Lower leg skin (tissue), 4 donors: ENCODE results near the gene SFMBT2. TPM values are rescaled to one million over a fixed set of nuclear protein-coding genes. Genes with fewer than 3 reads are reported as not detected.

ENCODE experiments used
- DNase-seq, 2 donors: peaks; one replicate each; pipeline ENCODE4 v3.0.0-alpha.2; 2019; ENCODE audit warnings: low spot score in 2 of 2
- H3K4me3 ChIP-seq: fragments of 200-600 bp; sonication (generic); 2 replicates; pipeline ENCODE4 v1.5.1; 2017; ENCODE audit warnings: mild to moderate bottlenecking, low read depth; ENCODE audit not compliant: poor library complexity, severe bottlenecking
- POLR2A ChIP-seq, 2 donors: fragments of 450-650 bp; IDR thresholded peaks; one replicate each; pipeline ENCODE4 v1.6.1; 2016 to 2017; ENCODE audit warnings: antibody characterized with exemption in 2 of 2, mild to moderate bottlenecking in 1 of 2, moderate library complexity in 1 of 2
- WGBS, 2 donors: methylation state at CpG; one replicate each; pipeline ENCODE4 v1.1.5; 2018; 5-methylcytosine and 5-hydroxymethylcytosine counted together
- intact Hi-C: fragments of 100-400 bp; cut with DNase I; formaldehyde crosslinking; loops from one replicate; pipeline ENCODE4 v1.15.0; 2023; ENCODE audit warnings: low total_unique reads
- total RNA-seq, 4 donors: library from RNA; depleted of rRNA; stranded (reverse); fragments of >200 nt; gene quantifications; one replicate each; pipeline ENCODE4 v1.1.0, GENCODE V29; 2016
- TF ChIP-seq, protein P1 (sequence below), 3 donors: fragments of 450-650 bp; IDR thresholded peaks; one replicate each; pipeline ENCODE4 v1.5.1; 2016; ENCODE audit warnings: antibody characterized with exemption in 3 of 3, mild to moderate bottlenecking in 3 of 3, moderate library complexity in 2 of 3

The SFMBT2 gene
- total RNA-seq, 4 donors from 2014 or later: 0.42 to 3.3 (median 1.9) TPM

DNA sequence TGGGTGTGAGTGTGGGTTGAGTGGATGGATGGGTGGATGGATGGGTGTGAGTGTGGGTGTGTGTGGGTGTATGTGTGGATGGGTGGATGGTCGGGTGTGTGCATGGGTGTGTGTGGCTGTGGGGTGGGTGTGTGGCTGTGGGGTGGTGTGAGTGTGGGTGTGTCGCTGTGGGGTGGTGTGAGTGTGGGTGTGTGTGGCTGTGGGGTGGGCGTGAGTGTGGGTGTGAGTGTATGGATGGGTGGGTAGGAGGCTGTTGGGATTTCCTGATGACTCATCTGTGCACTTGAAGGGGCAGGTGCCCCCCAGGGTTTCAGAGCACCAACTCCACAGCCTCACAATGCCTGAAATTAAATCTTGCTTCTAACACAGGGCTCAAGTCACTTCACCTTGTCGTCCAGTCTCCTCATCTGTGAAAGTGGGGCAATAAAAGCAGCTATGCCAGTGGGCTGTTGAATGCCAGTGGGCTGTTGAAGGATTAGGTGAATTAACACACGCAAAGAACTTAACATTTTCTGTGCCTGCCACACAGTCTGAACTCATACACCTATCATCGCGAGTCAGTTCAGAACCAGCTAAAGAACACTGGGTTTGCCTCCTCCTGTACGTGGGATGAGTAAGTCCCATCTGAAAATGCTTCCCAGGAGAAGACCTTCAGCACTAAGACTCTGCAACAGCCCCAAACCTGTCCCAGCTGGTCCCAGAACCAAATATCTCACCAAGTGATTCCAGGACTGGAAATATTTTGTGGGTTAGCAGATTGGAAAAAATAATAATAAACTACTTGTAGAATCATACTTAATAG, 32.0 kb downstream of the SFMBT2 start:
- intact Hi-C loops: no loop called here
- WGBS, 2 donors: 90 to 91% methylated on average over 8 of the region's 8 CpGs
- H3K4me3 ChIP-seq: no peak overlapping the region
- no peak for DNase-seq
- no peak for TF ChIP-seq POLR2A (IDR thresholded peaks at IDR 0.05)
- TF ChIP-seq, protein P1, sequence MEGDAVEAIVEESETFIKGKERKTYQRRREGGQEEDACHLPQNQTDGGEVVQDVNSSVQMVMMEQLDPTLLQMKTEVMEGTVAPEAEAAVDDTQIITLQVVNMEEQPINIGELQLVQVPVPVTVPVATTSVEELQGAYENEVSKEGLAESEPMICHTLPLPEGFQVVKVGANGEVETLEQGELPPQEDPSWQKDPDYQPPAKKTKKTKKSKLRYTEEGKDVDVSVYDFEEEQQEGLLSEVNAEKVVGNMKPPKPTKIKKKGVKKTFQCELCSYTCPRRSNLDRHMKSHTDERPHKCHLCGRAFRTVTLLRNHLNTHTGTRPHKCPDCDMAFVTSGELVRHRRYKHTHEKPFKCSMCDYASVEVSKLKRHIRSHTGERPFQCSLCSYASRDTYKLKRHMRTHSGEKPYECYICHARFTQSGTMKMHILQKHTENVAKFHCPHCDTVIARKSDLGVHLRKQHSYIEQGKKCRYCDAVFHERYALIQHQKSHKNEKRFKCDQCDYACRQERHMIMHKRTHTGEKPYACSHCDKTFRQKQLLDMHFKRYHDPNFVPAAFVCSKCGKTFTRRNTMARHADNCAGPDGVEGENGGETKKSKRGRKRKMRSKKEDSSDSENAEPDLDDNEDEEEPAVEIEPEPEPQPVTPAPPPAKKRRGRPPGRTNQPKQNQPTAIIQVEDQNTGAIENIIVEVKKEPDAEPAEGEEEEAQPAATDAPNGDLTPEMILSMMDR (IDR thresholded peaks at IDR 0.05): no peak

DNA sequence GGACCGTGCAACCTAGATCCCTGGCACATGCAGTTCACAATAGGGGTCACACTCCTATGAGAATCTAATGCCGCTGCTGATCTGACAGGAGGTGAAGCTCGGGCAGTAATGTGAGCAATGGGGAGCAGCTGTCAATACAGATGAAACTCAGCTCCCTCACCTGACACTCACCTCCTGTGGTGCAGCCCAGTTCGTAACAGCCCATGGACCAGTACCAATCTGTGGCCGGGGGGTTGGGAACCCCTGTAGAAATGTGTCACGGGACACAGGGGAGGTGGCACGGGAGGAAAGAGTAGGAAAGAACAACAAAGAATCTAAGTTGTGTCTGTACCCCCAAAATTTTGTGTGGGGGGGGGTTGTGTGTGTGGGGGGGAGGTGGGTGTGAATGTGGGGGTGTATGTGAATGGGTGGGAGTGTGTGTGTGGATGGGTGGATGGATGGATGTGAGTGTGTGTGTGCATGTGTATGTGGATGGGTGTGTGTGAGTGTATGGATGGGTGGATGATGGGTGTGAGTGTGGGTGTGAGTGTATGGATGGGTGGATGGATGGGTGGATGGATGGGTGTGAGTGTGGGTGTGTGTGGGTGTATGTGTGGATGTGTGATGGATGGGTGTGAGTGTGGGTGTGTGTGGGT, 33.1 kb downstream of the SFMBT2 start:
- intact Hi-C loops: no loop called here
- no peak for DNase-seq
- TF ChIP-seq POLR2A (IDR thresholded peaks at IDR 0.05): no peak
- TF ChIP-seq, protein P1 (IDR thresholded peaks at IDR 0.05): no peak
- H3K4me3 ChIP-seq: no peak overlapping the region
- 89 to 93% methylated on average over 7 of the region's 7 CpGs for WGBS, 2 donors

DNA sequence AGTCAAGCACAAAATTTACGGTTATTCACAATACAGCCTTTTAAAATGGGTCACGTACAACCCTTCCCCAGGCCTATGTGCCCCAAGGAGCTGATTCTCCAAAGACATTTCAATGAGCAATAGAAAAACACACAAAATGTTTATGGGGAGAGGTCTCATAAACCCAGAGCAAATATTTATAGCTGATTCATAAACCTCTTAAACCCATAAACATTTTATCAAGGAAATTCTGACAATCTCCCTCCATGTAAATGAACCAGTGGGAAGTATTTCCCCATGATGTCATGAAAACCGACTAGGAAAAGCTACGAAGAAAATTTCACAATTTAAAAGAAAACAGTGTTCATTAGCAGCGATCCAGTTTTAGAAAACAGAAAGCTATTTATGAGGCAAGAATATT, 36.0 kb downstream of the SFMBT2 start:
- DNase-seq: no peak
- no peak for TF ChIP-seq POLR2A (IDR thresholded peaks at IDR 0.05)
- TF ChIP-seq, protein P1 (IDR thresholded peaks at IDR 0.05): no peak
- WGBS, 2 donors: 92 to 93% methylated on average over 5 of the region's 5 CpGs
- intact Hi-C loops: no loop called here
- H3K4me3 ChIP-seq: no peak overlapping the region

DNA sequence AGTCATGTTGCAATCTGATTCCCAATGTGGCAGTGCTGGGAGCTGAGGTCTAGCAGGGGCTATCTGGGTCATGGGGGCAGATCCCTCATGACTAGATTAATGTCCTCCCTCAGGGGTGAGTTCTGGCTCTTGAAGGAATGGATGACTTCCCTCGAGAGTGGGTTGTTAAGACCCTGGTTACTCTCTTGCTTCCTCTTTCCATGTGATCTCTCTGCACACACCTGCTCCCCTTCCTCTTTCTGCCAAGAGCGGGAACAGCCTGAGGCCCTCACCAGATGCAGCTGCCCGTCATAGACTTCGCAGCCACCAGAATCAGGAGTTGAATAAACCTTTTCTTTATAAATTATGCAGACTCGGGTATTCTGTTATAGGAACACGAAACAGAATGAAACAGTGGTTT, 37.8 kb downstream of the SFMBT2 start:
- intact Hi-C loops: no loop called here
- H3K4me3 ChIP-seq: no peak overlapping the region
- 88 to 92% methylated on average over 6 of the region's 6 CpGs for WGBS, 2 donors
- DNase-seq: no peak
- TF ChIP-seq, protein P1 (IDR thresholded peaks at IDR 0.05): no peak
- no peak for TF ChIP-seq POLR2A (IDR thresholded peaks at IDR 0.05)

DNA sequence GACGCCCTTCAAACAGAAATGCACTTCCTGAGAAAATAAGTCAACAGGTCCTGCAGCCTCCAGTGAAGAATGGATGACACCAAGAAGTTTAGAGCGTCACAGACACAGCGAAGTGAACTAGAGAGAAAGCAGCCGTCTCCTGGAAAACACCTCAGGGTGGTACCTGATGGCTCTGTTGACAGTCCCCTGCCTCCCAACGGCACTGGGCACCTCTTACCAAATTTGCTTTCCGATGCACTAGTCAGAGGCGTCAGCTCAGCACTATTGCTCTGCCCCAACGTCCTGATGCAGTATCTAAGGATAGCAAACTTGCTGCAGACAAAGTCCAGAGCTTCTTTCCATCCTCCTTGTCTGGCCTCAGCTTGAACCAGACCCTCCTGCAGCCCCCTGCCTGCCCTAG, 38.3 kb downstream of the SFMBT2 start:
- TF ChIP-seq POLR2A (IDR thresholded peaks at IDR 0.05): no peak
- TF ChIP-seq, protein P1 (IDR thresholded peaks at IDR 0.05): no peak
- intact Hi-C loops: no loop called here
- 93 to 95% methylated on average over 8 of the region's 8 CpGs for WGBS, 2 donors
- no peak overlapping the region for H3K4me3 ChIP-seq
- DNase-seq: no peak
